GM10248 (cell line): ENCODE measurements around the gene SAP30BP.

Experiments used
- CTCF ChIA-PET: fragments of 300-600 bp; sonication (Branson Sonifier 250); formaldehyde crosslinking; extraction: SDS; loops from one replicate; lab custom pipeline; 2021; ENCODE audit warnings: antibody characterized with exemption; lab: Yijun Ruan, JAX
- POLR2A ChIA-PET: fragments of 350-650 bp; sonication (Branson Sonifier 250); formaldehyde crosslinking; extraction: SDS; loops from one replicate; lab custom pipeline; 2020; ENCODE audit warnings: antibody characterized with exemption; lab: Yijun Ruan, JAX
- DNase-seq: peaks from one replicate; pipeline ENCODE4 v3.0.0; 2012; ENCODE audit errors: extremely low spot score
- TF ChIP-seq, protein P1 (sequence below): IDR thresholded peaks from 2 replicates; pipeline ENCODE4 v1.5.1; 2012; ENCODE audit warnings: mild to moderate bottlenecking, low read depth; ENCODE audit errors: extremely low read depth, missing control alignments, control extremely low read depth

SAP30BP gene

DNA sequence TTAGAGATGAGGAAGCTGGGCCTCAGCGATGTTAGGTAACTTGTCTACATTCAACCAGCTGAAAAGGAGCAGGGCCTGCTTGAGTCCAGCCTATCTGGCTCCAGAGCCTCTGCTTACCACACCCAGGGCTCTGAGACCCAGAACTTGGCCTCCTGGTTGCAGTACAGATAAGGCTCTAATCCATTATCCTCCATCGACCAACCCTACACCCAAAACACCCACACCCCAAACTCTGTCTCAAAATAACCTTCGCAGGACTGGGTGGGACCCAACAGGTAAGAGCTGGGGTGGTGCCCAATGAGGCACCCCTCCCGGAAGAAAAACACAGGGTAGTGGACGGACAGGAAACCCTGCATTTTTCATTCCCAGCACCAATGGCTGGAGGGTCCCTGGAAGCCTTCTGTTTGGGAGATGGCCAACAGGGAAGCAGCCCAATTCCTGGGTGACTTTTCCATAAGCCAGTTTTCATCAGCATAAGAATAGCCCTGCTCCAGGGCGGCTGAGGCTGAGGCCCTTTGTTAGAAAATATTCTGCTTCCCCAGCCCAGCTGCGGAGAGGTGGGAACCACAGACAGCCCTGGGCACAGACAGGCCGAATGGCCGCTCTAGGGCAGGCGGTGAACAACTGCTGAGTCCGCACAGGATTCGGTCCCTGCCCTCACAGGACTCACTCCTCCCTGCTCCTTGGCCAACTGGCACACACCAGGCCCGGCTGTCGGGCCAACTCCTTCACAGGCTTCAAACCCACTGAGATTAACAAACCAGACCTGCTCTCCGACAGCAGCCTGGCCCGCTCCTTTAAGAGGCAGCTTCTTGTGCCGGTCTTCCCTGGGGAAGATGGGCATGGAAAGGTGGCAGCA is 24.1 kb upstream of the SAP30BP start:
- DNase-seq, result no peak
- POLR2A ChIA-PET, result no interaction called here
- CTCF ChIA-PET, result interaction anchor here (1.0 to 29.8 kb wide), 5 partner anchors 9 to 106 kb away, joined by 3 to 856 read pairs (median 8); partner anchors contain the start of gene SMIM5
- TF ChIP-seq, protein P1, sequence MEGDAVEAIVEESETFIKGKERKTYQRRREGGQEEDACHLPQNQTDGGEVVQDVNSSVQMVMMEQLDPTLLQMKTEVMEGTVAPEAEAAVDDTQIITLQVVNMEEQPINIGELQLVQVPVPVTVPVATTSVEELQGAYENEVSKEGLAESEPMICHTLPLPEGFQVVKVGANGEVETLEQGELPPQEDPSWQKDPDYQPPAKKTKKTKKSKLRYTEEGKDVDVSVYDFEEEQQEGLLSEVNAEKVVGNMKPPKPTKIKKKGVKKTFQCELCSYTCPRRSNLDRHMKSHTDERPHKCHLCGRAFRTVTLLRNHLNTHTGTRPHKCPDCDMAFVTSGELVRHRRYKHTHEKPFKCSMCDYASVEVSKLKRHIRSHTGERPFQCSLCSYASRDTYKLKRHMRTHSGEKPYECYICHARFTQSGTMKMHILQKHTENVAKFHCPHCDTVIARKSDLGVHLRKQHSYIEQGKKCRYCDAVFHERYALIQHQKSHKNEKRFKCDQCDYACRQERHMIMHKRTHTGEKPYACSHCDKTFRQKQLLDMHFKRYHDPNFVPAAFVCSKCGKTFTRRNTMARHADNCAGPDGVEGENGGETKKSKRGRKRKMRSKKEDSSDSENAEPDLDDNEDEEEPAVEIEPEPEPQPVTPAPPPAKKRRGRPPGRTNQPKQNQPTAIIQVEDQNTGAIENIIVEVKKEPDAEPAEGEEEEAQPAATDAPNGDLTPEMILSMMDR, result no peak

DNA sequence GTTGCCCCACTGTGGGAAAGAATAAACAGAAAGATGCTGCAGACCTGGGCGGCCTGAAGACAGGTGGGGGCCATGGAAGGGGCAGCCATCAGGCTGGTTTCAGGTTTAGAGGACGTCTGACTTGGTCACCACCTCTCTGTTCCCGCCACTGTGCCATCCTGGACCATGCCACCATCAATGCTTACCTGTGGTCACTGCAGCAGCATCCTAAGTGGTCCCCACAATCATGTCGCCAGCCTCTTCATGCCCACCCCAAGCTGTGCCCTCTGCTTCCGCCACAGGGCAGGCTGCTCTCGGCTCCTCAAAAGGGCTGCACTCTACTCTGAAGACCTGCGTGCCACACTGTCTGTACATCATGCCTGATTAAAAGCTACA is 23.5 kb upstream of the SAP30BP start:
- CTCF ChIA-PET, result interaction anchor here (1.8 to 29.8 kb wide), 5 partner anchors 8 to 106 kb away, joined by 5 to 856 read pairs (median 19); partner anchors contain the start of gene SMIM5
- DNase-seq, result no peak
- TF ChIP-seq, protein P1, result no peak
- POLR2A ChIA-PET, result interaction anchor here (0.6 kb wide), 1 partner anchor 45 kb away, joined by 4 read pairs; no protein-coding TSS in a partner anchor

DNA sequence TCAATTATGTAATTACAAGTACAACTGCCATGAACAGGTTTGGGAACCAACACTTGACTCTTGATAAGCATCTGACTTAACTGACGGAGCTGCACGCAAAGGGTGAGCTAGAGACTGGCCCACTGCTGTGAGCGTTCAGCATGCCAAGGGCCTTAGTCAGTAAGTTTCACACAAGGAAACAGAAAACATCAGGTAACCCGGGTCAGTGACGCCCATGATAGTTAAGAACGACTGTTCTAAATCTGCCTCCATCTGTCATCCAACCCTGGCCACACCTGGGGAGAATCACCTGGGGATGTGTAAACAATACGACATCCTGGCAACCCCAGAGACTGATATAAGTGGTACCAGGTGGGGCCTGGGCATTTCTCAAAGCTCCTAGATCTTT is 21.6 kb upstream of the SAP30BP start:
- ChIA-PET CTCF (interaction anchor here (0.8 to 29.8 kb wide), 12 partner anchors 9 to 129 kb away, joined by 3 to 856 read pairs (median 4); partner anchors contain the start of genes SMIM5 and TSEN54), POLR2A (interaction anchor here (0.6 kb wide), 1 partner anchor 142 kb away, joined by 3 read pairs; no protein-coding TSS in a partner anchor)
- TF ChIP-seq, protein P1, result no peak
- DNase-seq, result no peak

DNA sequence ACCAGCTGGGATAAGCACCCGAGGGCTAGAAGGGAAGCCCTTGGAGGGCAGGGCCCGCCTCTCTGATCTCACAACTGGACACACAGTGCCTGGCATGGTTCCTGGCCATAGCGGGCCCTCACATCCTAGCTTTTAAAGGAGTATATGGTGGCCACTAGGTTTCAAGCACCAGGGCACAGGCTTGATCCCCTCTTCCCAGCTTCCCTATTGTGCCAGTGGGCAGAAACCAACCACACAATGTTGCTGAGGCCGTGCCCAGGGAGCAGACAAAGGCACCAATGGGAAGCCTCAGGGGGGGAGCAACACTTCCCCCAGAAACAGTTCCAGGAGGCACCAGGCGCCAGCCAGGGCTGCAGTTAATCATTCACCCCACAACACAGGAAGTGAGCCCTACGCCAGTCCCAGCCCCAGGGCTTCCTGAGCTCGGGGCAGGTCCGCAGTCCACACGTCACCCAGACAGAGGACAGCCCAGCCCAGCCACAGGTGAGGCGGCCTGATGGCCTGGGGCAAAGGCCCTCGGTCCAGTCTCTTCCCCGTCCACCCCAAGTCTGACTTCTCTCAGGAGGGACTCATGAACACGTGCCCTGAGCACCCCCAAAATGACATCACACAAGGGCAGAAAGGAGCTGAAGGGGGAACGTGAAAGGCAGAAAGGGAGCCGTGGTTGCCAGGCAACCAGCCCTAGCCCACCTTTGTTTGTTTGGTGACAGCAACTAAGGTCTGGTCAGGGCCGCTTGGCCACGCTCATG is 21.1 kb upstream of the SAP30BP start:
- TF ChIP-seq, protein P1, result no peak
- ChIA-PET CTCF (interaction anchor here (0.8 to 29.8 kb wide), 14 partner anchors 9 to 130 kb away, joined by 3 to 856 read pairs (median 4); partner anchors contain the start of genes RECQL5, SAP30BP, SMIM5 and TSEN54), POLR2A (interaction anchor here (1.1 kb wide), 1 partner anchor 134 kb away, joined by 4 read pairs; no protein-coding TSS in a partner anchor)
- peak; percentile 89 for DNase-seq

DNA sequence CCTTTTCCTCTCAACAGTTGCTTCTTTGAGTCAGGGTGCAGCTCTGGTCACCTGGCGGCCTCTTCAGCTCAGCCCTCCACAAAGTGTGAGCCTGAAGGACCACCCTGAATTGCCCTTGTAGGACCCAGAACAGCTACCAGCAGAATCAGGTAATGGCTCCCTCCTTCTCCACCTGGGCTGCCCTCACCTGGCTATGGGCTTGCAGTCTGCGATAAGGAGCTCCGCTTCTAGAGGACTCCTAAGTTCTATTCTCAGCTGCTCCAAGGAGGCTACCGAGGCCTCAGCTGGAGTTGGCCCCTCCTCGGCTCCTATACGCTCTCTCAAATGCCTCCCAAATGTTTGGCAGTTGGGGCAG is 20.5 kb upstream of the SAP30BP start:
- TF ChIP-seq, protein P1, result no peak
- POLR2A ChIA-PET, result interaction anchor here (1.1 kb wide), 1 partner anchor 133 kb away, joined by 4 read pairs; no protein-coding TSS in a partner anchor
- CTCF ChIA-PET, result interaction anchor here (1.2 to 29.8 kb wide), 12 partner anchors 8 to 130 kb away, joined by 3 to 856 read pairs (median 4); partner anchors contain the start of genes RECQL5, SAP30BP, SMIM5 and TSEN54
- DNase-seq, result no peak

DNA sequence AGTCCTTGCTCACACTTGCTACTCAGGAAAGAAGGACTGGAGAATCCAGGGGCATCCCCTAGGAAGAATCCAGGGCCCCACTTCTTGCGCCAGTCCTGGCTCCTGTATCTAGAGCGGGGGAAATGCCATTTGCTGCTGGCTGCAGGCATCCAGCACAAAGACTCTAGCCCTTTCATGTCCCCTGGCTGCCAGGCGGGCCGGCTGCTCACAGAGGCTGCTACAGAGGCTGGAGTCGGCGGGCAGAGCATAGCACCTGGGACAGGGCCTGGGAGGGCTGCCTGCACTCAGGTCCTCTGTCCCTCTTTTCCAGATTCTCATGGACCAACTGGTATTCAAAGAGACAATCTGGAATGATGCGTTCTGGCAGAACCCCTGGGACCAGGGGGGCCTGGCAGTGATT is 20.1 kb upstream of the SAP30BP start:
- no peak for DNase-seq
- ChIA-PET CTCF (interaction anchor here (1.0 to 29.8 kb wide), 8 partner anchors 8 to 102 kb away, joined by 3 to 856 read pairs (median 6); partner anchors contain the start of genes RECQL5, SAP30BP and SMIM5), POLR2A (interaction anchor here (1.1 kb wide), 1 partner anchor 133 kb away, joined by 4 read pairs; no protein-coding TSS in a partner anchor)
- TF ChIP-seq, protein P1, result no peak
